ENCODE results near the gene SLC38A2. TPM values are rescaled to one million over a fixed set of nuclear protein-coding genes. Genes with fewer than 3 reads are reported as not detected.

The SLC38A2 gene
- total RNA-seq, 1 donor from 2014 or later: 421 TPM

DNA sequence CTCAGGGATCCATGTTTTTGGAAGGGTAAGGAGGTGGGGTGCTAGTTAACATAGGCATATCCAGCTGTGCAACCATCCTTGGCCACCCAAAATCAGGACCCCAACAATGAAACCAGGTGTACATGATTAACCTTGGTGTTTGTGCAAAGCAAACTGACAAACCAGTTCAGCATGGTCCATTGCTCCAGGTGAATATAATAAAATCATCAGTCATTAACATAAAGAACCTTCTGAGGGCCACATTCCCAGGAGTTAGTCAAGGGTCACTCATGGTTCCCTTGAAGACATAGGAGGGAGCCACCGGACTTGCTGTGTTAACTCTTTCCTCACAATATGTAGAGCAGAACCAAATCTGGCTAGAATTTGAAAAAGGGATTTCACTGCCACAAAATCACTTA, 17.8 kb downstream of the SLC38A2 start:
- H3K4me1 ChIP-seq (ENCODE audit: insufficient read depth, low read length): no peaks in the 10 kb centered on the region
- FAIRE-seq: no peak
- no peak overlapping the region for H3K9ac ChIP-seq (ENCODE audit: low read length)

DNA sequence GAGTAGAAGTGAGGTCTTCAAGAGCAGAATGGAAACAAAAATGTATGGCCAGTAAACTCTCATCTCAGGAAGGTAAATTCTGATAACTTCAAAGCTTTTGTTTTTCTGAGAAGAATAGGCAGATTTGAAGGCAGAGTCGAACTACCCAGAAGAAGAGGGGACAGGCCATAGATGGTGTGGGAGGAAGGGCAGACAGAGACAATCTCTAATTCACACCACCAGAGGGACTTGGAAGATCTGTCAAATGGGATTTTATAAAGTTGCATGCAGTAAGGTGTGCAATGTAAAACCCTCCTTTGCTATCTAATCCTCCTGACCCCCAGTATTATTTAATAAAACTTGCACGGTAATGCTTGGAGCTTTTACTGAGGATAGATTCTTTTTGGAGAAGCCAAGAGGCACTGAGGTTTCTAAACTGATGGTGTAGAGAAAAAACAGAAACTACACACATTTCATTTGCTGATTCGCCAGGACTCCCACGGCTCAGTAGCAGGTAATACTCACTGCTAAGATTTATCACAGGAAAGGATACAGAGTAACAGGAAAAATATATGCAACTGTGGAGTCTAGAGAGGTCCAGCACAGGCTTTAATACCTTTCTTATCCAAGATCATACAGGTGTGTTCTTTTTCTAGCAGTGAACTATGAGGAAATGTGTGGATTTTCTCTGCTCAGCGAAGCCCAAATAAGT, 18.3 kb downstream of the SLC38A2 start:
- Mint-ChIP-seq H3K27me3 (ENCODE audit: low read depth, unreplicated experiment) (no peaks in the 10 kb centered on the region), H3K4me3 (ENCODE audit: unreplicated experiment) (no peak overlapping the region), H3K27ac (ENCODE audit: unreplicated experiment) (no peak overlapping the region), H3K36me3 (ENCODE audit: low read depth, unreplicated experiment) (peaks cover 4% of the 10 kb centered on the region), H3K4me1 (ENCODE audit: low read depth, unreplicated experiment) (peaks cover 2% of the 10 kb centered on the region), H3K9me3 (ENCODE audit: unreplicated experiment) (no peaks in the 10 kb centered on the region)
- no peaks in the 10 kb centered on the region for H3K4me1 ChIP-seq (ENCODE audit: insufficient read depth, low read length)
- peaks cover 21% of the 10 kb centered on the region for H4K20me1 ChIP-seq (ENCODE audit: insufficient read depth, low read length)
- no peak overlapping the region for H3K27ac ChIP-seq (ENCODE audit: low read depth, low read length)
- H3K9ac ChIP-seq (ENCODE audit: low read length): no peak overlapping the region
- FAIRE-seq (no peak), DNase-seq (ENCODE audit: low read depth) (no peak)
- TF ChIP-seq, protein P1, sequence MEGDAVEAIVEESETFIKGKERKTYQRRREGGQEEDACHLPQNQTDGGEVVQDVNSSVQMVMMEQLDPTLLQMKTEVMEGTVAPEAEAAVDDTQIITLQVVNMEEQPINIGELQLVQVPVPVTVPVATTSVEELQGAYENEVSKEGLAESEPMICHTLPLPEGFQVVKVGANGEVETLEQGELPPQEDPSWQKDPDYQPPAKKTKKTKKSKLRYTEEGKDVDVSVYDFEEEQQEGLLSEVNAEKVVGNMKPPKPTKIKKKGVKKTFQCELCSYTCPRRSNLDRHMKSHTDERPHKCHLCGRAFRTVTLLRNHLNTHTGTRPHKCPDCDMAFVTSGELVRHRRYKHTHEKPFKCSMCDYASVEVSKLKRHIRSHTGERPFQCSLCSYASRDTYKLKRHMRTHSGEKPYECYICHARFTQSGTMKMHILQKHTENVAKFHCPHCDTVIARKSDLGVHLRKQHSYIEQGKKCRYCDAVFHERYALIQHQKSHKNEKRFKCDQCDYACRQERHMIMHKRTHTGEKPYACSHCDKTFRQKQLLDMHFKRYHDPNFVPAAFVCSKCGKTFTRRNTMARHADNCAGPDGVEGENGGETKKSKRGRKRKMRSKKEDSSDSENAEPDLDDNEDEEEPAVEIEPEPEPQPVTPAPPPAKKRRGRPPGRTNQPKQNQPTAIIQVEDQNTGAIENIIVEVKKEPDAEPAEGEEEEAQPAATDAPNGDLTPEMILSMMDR (IDR thresholded peaks at IDR 0.05; ENCODE audit: insufficient read depth, low read depth, low read length): no peak
- no peak for TF ChIP-seq EZH2 (IDR thresholded peaks at IDR 0.05; ENCODE audit: insufficient read depth, low read length)
- H3K79me2 ChIP-seq (ENCODE audit: insufficient read depth, low read length): no peaks in the 10 kb centered on the region
- H2AFZ ChIP-seq (ENCODE audit: low read depth, low read length): no peak overlapping the region
- H3K36me3 ChIP-seq (ENCODE audit: insufficient read depth, low read length): peaks cover 7% of the 10 kb centered on the region
- H3K27me3 ChIP-seq (ENCODE audit: insufficient read depth, low read length): no peaks in the 10 kb centered on the region
- H3K4me2 ChIP-seq (ENCODE audit: low read length): no peak overlapping the region
- H3K4me3 ChIP-seq (ENCODE audit: insufficient read depth, low read depth, low read length): no peak overlapping the region
- no peaks in the 10 kb centered on the region for H3K9me3 ChIP-seq (ENCODE audit: insufficient read depth, low read depth, low read length)

More for the DNA sequence above, 17.8 kb downstream of the SLC38A2 start:
- H3K27ac Mint-ChIP-seq (ENCODE audit: unreplicated experiment): no peak overlapping the region
- no peaks in the 10 kb centered on the region for H3K27me3 Mint-ChIP-seq (ENCODE audit: low read depth, unreplicated experiment)
- Histone ChIP-seq H3K36me3 (ENCODE audit: insufficient read depth, low read length) (peaks cover 12% of the 10 kb centered on the region), H3K4me2 (ENCODE audit: low read length) (no peak overlapping the region), H3K27me3 (ENCODE audit: insufficient read depth, low read length) (no peaks in the 10 kb centered on the region), H3K4me3 (ENCODE audit: insufficient read depth, low read depth, low read length) (no peak overlapping the region), H3K9me3 (ENCODE audit: insufficient read depth, low read depth, low read length) (no peaks in the 10 kb centered on the region), H4K20me1 (ENCODE audit: insufficient read depth, low read length) (peaks cover 26% of the 10 kb centered on the region), H3K79me2 (ENCODE audit: insufficient read depth, low read length) (no peaks in the 10 kb centered on the region), H3K27ac (ENCODE audit: low read depth, low read length) (no peak overlapping the region), H2AFZ (ENCODE audit: low read depth, low read length) (no peak overlapping the region)
- DNase-seq (ENCODE audit: low read depth): no peak
- H3K4me3 Mint-ChIP-seq (ENCODE audit: unreplicated experiment): no peak overlapping the region
- H3K9me3 Mint-ChIP-seq (ENCODE audit: unreplicated experiment): no peaks in the 10 kb centered on the region
- TF ChIP-seq, protein P1 (IDR thresholded peaks at IDR 0.05; ENCODE audit: insufficient read depth, low read depth, low read length): no peak
- TF ChIP-seq EZH2 (IDR thresholded peaks at IDR 0.05; ENCODE audit: insufficient read depth, low read length): no peak
- H3K4me1 Mint-ChIP-seq (ENCODE audit: low read depth, unreplicated experiment): peaks cover 3% of the 10 kb centered on the region
- H3K36me3 Mint-ChIP-seq (ENCODE audit: low read depth, unreplicated experiment): peaks cover 5% of the 10 kb centered on the region
